GM12878 (cell line): ENCODE data around the gene TOB2. TPM values are rescaled to one million over a fixed set of nuclear protein-coding genes. Genes with fewer than 3 reads are reported as not detected.

Experiments used
- BCL3 ChIP-seq: IDR thresholded peaks from 2 replicates; pipeline ENCODE4 v1.6.1; 2011; ENCODE audit warnings: borderline replicate concordance, low read depth, mild to moderate bottlenecking, moderate library complexity, low read length; ENCODE audit not compliant: insufficient read depth, poor library complexity, severe bottlenecking
- CBFB ChIP-seq: IDR thresholded peaks from 2 replicates; pipeline ENCODE4 v1.6.1; 2016; ENCODE audit warnings: antibody characterized with exemption, low read depth
- CREM ChIP-seq: IDR thresholded peaks from 2 replicates; pipeline ENCODE4 v1.6.1; 2014; ENCODE audit warnings: antibody characterized with exemption, low read depth
- E4F1 ChIP-seq: fragments of 450-650 bp; IDR thresholded peaks from 2 replicates; pipeline ENCODE4 v1.6.1; 2018; ENCODE audit warnings: borderline replicate concordance, mild to moderate bottlenecking; ENCODE audit not compliant: partially characterized antibody
- HDAC2 ChIP-seq: fragments of 200-600 bp; sonication (generic); IDR thresholded peaks from 2 replicates; pipeline ENCODE4 v1.6.1; 2017
- JUNB ChIP-seq: IDR thresholded peaks from 2 replicates; pipeline ENCODE4 v1.6.1; 2016; ENCODE audit warnings: antibody characterized with exemption, mild to moderate bottlenecking
- KAT2A ChIP-seq: conservative IDR thresholded peaks from 2 replicates; pipeline ENCODE4 v1.6.1; 2011; ENCODE audit warnings: low read depth, low read length; ENCODE audit not compliant: control insufficient read depth
- MYB ChIP-seq: fragments of 150-350 bp; IDR thresholded peaks from 2 replicates; pipeline ENCODE4 v1.6.1; 2014; ENCODE audit warnings: mild to moderate bottlenecking, low read depth, low read length, borderline replicate concordance
- NFYB ChIP-seq: IDR thresholded peaks from 2 replicates; pipeline ENCODE4 v1.6.1; 2011; ENCODE audit warnings: low read depth, mild to moderate bottlenecking, low read length, improper control_type of control experiment, moderate library complexity; ENCODE audit not compliant: insufficient read depth
- RELB ChIP-seq: fragments of 450-650 bp; IDR thresholded peaks from 2 replicates; pipeline ENCODE4 v1.6.1; 2017; ENCODE audit warnings: low read depth, mild to moderate bottlenecking, moderate library complexity
- SMAD5 ChIP-seq: IDR thresholded peaks from 2 replicates; pipeline ENCODE4 v1.6.1; 2016; ENCODE audit warnings: antibody characterized with exemption, low read depth
- SMARCA5 ChIP-seq: fragments of 450-650 bp; IDR thresholded peaks from 2 replicates; pipeline ENCODE4 v1.6.1; 2017; ENCODE audit warnings: mild to moderate bottlenecking
- SREBF2 ChIP-seq: IDR thresholded peaks from 2 replicates; pipeline ENCODE4 v1.6.1; 2012; ENCODE audit warnings: mild to moderate bottlenecking, low read length
- SUPT20H ChIP-seq: IDR thresholded peaks from 2 replicates; pipeline ENCODE4 v1.6.1; 2011; ENCODE audit warnings: low read depth, mild to moderate bottlenecking, low read length, moderate library complexity, borderline replicate concordance; ENCODE audit not compliant: control insufficient read depth
- TCF12 ChIP-seq: IDR thresholded peaks from 2 replicates; pipeline ENCODE4 v1.6.1; 2011; ENCODE audit warnings: low read depth, mild to moderate bottlenecking, low read length
- TCF7 ChIP-seq: IDR thresholded peaks from 2 replicates; pipeline ENCODE4 v1.6.1; 2014; ENCODE audit warnings: antibody characterized with exemption, borderline replicate concordance
- ZBTB4 ChIP-seq: fragments of 450-650 bp; formaldehyde crosslinking; IDR thresholded peaks from 2 replicates; pipeline ENCODE4 v1.4.0; 2022; ENCODE audit warnings: mild to moderate bottlenecking, moderate library complexity
- ZNF384 ChIP-seq: IDR thresholded peaks from 2 replicates; pipeline ENCODE4 v1.6.1; 2012; ENCODE audit warnings: low read depth, mild to moderate bottlenecking, low read length, improper control_type of control experiment, borderline replicate concordance
- ZSCAN29 ChIP-seq: fragments of 450-650 bp; IDR thresholded peaks from 2 replicates; pipeline ENCODE4 v1.6.1; 2017; ENCODE audit warnings: mild to moderate bottlenecking, moderate library complexity
- polyA plus RNA-seq, 11 experiments: library from polyadenylated mRNA; depleted of rRNA in 4 of 11; unstranded in 6 of 11; stranded (reverse) in 5 of 11; fragments of >200 nt; fragmentation: Nextera tagmentation in 4 of 11; fragmentation: Illumina TruSeq in 1 of 11; extraction: Ambion mirVana in 4 of 11; extraction: Trizol in 1 of 11; gene quantifications; 1 replicate in 1 of 11; 2 replicates in 10 of 11; pipeline versions ENCODE4 v1.2.1 to v1.2.3, GENCODE V29; 2011 to 2016; ENCODE audit warnings: inconsistent platforms in 2 of 11, missing spikeins in 2 of 11, low read depth in 1 of 11
- total RNA-seq, 4 experiments: library from RNA; depleted of rRNA in 3 of 4; stranded (reverse); fragments of >200 nt in 3 of 4; fragmentation: Illumina TruSeq in 1 of 4; extraction: Trizol in 1 of 4; gene quantifications; 2 replicates each; pipeline versions ENCODE4 v1.2.1 to v1.2.3, GENCODE V29; 2013 to 2021

TOB2 gene
- total and polyA plus RNA-seq, 10 of the 15 experiments (the other 5 are each of a cell fraction or from before 2014, with no cell fraction given): 4.5 to 32.0 (median 15.1) TPM

GRCh38 chr22:41446639-41447434 is at the start of gene TOB2 (continued):
- TF ChIP-seq RELB (peak; percentile 91), ZBTB4 (CRISPR knock-in tag) (no peak), SMARCA5 (peak; percentile 95), CBFB (peak; percentile 86), SUPT20H (no peak), E4F1 (peak; percentile 27), CREM (peak; percentile 91), BCL3 (peak; percentile 62), ZSCAN29 (no peak), HDAC2 (no peak), SMAD5 (peak; percentile 98), MYB (no peak), KAT2A (no peak), ZNF384 (no peak; the same call in 1 of the 2 replicates), TCF12 (peak; percentile 77), NFYB (no peak), TCF7 (no peak), JUNB (no peak), SREBF2 (0 out of 2 replicates have a peak, but pooled peaks have one; percentile 13)
